Activated effector memory CD4-positive, alpha-beta T cell treated with anti-CD3 and anti-CD28 coated beads, Interleukin-2, amount 50 U/mL, for 16 hours (primary cell): ENCODE measurements around the gene BICD1.

Experiments
- DNase-seq: peaks from one replicate; pipeline ENCODE4 v3.0.0-alpha.2; 2020

BICD1 gene

DNA sequence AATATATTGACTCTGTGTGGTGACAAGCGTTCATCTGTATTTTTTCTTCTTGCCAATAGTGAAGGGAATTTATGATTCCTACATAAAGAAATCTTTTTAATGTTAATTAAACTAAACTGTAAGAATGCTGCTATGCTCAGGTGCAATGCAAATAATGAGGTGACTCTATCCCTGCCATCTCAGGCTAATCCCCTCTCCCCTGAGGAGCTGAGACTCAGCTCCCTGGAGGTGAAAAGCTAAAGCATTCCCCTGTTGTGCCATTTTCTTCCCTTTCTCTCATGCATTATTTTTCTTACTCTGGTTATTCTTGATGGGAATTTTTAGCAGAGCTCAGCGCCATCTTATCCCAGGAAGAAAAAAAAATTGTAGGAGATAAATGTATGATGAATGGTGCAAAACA, 178.8 kb downstream of the BICD1 start:
- DNase-seq: no peak

DNA sequence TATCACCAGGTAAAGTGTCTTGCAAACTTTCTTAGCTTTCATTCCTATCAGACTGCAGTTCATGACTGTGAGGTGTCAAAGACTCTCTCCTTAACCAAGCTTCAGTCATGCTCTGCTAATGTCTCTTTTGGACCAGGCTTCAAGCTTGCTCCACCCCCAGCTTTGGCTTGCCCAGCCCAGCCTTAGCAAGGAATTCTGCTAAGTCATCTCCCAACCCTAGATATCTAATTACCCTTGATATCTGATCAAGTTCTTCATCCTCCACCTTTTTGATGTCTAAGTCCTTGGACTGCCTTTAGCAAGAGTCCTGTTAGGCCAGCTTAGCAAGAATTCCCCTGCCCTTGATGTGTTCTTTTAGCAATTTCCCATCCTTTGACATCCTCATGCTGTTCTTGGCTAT, 183.8 kb downstream of the BICD1 start:
- DNase-seq: no peak

DNA sequence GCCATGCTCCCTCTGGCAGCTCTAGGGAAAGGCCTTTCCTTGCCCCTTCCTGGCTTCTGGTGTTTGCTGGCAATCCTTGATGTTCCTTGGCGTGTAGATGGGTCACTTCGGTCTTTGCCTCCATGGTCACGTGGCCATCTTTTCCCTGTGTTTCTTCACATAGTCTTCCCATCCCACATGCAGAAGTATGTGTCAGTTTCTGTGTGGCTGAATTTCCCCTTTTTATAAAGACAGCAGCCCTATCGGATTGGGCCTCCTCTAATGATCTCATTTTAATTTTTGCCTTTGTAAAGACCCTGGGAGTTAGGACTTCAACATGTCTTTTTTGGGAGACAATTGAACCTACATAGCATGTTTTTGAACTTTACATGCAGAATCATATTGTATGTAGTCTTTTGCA, 185.5 kb downstream of the BICD1 start:
- DNase-seq: no peak

DNA sequence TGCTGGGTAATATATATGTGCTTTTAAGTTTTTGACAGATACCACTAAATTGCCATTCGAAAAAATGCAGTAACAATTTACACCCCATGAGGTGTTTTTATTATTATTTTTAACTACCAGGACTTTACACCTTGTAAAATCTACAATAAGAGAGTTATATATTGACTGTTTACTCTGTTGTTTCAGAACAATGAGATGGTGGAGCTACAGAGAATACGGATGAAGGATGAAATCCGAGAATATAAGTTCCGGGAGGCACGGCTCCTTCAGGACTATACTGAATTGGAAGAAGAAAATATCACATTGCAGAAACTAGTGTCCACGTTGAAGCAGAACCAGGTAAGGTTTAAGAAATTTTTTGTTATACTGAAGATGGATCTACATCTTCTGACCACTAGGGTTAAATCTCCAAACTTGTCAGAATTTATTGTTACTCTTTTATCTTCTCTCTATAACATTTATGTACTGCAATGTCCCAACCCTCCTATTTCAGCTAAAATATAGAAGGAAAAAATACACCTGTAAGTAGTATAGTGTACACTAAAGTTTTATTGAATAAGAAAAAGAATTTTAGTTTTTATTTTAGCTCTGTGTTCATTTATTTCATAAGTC, 187.3 kb downstream of the BICD1 start:
- DNase-seq: no peak

DNA sequence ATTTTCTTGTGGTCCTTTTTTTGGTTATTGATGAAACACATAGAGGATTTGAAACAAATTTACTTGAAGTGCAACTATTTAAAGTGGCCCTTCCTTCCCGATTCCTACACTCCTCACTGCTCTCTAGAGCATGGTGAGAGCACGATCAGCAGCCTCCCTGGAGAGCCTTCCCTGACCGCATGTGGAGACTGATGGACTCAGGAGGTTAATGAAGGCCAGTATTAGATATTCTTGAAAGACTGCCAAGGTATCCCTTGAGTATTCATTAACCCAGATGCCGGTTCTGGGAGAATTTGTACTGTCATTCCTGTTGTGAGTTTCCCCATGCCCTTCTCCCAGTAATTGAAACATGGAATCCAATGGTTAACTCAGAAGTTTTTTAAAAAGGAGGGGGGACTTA, 189.9 kb downstream of the BICD1 start:
- DNase-seq: no peak

DNA sequence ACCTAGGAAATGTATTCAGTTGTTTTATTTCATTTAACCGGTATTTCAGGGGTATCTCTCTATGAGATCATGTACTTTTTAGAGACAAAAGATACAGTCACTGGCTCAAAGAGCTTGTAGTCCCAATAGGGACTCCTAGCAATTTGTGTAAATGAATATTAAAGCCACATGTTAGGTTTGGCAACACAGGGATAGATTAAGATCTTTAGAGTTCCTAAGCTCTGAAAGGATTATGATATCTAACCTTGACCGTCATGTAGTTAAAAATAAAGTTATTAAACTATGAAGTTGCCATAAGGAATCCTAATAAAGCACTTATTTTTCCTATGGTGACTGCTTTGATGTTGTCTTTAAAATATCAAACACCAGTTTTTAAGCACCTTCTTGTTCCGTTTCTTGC, 192.3 kb downstream of the BICD1 start:
- DNase-seq: no peak

DNA sequence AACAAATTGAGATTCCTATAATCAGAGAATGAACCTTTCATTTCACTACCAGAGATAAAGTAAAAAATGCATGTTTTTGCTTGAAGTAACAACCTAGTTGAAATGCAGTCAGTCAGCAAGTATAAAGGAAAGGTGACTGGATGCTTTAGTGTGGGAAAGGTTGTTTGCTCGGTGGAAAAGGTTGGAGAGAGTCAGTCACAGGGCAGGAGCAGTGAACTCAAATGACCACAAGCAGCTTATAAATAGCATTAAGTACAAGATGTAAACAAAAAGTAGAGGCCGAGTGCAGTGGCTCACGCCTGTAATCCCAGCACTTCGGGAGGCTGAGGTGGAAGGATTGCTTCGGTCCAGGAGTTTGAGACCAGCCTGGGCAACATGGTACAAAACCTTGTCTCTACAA, 194.6 kb downstream of the BICD1 start:
- no peak for DNase-seq

DNA sequence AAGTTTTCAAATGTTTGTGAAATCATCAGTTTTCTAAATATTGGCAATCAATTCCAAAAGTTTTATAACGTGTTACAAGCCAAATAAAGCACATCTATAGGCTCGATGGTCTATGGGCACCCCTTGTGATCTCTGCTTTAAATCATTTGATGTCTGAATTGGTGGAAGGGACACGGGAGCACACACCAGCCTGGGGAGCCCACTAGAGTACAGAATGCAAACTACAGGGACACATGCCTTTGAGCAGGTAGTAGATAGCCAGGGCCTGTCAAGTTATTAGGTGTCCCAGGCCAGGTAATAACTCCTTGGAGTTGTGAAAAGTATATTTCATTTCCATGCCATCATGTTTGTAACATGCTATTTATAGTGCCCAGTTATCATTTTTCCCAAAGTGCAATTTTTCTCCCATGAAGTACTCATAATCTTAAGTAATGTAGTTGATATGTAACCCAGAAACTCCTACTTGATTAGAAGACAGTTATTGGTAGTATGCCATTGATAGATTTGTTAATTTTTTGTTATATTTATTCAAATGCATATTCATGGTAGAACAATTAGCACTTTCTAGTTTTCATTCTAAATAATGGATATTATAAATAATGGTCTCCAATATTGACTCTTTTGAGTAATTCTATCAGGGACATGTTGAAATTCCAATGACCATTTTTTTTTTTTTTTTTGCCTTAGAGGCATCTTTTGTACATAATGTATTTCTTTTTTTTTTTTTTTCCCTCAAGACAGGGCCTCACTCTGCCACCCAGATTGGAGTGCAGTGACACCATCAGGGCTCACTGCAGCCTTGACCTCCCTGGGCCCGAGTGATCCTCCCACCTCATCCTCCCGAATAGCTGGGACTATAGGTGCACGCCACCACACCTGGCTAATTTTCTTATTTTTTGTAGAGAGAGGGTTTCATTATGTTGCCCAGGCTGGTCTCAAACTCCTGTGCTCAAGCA, 195.8 kb downstream of the BICD1 start:
- no peak for DNase-seq

DNA sequence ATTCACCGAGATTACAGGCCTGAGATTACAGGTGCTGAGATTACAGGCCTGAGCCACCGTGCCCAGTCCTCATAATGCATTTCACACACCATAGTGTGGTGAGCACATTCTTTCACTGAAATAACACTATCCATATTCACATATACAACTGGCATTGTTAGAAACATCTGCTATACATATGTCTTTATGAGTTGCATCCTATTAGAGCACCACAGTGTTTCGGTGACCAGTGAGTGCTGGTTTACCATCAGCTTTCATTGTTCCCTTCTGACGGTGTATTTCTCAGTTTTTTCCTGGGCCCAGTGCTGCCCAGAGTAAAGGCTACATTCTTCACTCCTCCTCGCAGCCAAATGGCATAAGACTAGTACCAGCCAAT, 196.5 kb downstream of the BICD1 start:
- no peak for DNase-seq

DNA sequence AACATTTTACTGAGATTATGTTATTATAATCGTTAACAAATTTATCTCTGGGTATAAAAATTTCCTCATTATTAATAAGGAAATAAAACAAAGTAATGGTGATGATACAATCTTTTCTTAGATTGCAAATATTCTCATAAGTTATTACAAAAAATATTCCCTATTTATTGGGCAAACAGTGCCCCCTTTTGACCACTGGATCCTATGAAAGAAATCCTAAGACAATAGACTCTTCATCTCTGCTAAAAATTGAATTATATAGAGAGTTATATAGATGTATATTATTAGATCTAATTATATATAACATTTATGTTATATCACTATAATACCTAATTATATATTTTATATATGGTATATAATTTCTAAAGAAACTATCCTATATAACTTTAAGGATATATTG, 198.5 kb downstream of the BICD1 start:
- DNase-seq: no peak

DNA sequence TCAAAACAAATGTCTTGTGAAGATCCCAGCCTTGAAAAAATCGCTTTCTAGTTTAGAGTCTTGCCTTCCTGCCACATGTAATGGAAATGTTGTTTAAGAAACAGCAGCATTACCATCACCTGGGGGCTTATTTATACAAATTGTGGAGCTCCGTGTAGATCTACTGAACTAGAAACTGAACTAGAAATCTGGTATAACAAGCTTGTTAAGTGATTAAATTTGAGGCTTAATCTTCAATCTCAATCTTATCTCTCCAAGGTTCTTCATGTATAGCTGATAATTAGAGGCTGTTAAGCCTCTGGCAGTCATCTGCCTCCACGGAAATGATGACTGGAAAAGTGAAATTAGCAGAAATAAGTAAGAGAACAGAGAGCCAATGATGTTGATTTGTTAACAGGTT, 200.7 kb downstream of the BICD1 start:
- no peak for DNase-seq

DNA sequence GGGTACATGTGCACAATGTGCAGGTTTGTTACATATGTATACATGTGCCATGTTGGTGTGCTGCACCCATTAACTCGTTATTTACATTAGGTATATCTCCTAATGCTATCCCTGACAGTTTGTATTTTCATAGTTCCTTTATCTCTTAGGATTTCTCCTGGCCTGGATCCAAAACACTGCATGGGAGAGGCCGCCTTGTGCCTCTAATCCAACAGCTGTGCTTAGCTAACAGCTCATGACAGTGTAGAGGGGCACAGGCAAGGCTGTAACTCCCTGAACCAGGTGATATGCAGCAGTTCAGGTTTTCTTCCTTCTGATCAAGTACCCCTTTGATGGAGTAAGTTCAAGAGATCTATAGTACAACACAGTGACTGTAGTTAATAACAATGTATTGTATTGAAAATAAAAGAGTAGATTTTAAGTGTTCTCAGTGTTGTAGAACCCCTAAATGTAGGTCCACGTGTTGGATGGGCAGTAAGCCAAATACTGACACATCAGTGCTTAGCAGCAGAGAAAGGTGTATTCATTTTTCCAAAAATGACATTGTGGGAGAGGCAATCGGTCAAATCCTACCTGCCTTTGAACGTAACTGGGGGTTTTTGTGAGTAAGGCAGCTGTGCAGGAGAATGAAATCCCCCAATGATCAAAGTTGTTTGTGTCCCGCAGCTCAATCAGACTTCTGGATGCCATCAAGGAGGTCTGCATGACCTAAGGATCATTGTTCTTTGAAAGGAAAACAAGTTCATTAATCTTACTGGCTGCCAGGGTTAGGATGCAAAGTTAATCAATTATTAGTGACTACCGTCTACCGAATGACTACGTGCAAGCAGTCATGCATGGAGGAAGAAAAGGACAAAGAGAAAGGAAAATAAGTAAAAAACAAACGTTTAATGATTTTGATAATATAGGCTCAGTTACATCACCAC, 203.4 kb downstream of the BICD1 start:
- no peak for DNase-seq

DNA sequence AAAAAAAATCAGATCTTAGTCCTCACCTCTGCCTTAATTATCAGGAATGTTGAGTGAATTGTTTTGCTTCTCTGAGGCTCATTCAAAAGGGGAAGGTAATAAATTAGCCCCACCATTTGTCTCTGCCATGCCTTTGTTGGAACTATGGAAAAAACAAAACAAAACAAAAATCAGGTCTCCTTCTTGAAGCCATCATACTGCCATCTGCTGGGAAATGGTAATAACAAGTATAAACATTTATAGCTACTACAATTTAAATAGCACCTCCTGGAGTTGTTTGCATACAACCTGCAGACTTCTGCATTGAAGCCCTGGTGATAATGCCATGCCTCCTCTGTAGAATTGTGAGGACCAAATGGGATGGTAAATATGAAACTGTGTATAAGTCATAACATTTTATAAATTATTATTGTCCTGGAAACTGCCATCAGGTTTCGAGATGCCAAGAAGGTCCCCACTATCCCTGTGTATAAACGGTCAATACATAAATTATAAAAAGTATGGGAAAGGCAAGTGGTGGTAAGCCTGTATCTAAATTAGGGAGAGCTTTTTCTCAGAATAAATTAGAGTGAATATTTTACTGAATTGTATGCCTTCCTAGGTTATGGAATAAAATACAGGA, 205.5 kb downstream of the BICD1 start:
- no peak for DNase-seq

DNA sequence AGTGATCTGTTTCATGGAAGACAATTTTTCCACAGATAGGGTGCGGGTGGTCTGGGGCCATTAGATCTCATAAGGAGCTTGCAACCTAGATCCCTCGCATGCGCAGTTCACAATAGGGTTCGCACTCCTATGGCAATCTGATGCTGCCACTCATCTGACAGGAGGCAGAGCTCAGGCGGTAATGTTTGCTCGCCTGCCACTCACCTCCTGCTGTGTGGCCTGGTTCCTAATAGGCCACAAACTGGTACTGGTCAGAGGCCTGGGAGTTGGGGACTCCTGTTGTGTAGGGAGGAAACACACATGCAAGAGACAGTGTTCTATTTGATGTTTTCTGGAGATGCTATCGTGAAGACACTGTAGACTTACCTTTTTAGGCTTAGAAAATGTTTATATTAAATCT, 215.7 kb downstream of the BICD1 start:
- DNase-seq: no peak

DNA sequence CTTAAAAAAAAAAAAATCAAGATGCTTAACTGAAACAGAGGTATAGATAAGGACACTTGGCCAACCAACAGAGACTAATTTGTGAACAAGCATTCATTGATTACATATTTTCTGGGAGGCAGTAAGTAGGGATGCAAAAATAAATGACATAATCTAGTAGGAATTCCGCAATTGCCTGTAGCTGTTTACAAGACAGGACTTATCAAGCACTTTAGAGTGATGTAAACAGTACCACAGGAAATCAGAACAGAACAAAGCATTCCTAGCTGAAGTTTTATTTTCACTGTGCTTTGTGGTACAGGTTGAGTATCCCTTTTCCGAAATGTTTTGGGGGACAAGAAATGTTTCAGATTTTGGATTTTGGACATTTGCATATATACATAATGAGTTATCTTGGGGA, 224.5 kb downstream of the BICD1 start:
- no peak for DNase-seq

DNA sequence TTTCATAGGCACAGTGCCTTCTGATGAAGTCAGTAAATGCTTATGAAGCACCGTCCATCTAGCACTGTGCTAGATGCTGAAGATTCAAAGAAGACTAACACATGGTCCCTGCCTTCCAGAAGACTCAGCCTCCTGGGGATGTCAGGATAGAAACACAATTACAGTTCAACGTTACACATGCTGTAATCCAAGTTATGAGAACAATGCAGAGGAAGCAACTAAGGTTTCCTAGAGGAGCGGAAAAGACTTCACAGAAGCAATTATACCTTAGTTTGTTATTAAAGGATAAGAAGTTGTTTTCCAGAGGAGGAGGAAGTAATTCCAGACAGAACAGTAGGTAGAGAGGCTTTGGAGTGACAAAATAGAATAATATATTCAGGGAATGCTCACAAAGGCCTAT, 225.8 kb downstream of the BICD1 start:
- DNase-seq: no peak

DNA sequence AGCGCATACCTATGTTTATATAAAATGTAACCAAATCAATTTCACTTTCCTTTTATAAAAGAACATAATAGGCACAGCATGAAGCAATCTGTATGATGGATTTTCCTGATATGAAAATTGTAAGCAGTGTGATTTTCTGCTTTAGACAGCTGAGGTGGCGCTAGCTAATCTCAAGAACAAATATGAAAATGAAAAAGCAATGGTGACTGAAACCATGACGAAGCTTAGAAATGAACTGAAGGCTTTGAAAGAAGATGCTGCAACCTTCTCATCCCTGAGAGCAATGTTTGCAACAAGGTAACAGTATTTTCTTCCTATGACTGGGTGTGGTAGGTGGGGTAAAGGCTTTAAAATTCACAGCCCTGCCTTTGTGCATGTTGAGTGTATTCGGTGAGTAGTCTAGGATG, 227.7 kb downstream of the BICD1 start:
- DNase-seq: no peak

DNA sequence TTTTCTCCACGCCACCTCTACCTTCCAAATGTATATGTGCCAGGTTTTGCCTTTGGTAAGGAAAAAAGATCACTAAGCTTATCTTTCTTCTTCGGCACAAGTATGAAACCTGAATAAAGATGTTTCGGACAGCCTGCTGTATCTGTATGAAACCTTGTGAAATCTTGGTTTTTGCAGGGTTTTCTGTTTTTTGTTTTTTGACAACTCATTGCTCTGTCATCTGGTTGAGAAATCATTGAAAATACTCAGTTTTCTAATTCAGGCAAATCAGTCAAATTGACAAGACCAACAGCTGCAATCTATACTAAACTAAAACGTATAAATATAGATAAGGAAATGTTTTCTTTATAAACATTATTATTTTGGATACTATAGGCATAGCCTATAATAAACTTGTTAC, 229.6 kb downstream of the BICD1 start:
- no peak for DNase-seq

DNA sequence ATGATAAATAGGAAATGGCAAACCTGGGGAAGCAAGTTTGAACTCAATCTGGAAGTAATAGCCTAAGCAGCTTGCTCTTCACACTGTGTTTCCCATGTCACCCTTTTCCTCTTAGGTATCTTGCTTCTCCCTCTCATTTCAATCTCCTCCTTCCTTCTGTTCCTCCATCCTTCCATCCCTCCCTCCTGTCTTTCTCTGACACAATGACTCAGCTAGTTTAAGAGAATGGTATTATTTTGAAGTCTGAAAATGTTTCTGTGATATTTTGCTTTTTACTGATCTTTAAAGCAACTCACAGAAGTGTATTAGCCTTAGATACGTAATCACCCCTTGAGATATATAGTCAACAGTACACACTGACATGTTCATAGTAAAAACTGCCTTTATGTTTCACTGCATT, 236.8 kb downstream of the BICD1 start:
- no peak for DNase-seq

DNA sequence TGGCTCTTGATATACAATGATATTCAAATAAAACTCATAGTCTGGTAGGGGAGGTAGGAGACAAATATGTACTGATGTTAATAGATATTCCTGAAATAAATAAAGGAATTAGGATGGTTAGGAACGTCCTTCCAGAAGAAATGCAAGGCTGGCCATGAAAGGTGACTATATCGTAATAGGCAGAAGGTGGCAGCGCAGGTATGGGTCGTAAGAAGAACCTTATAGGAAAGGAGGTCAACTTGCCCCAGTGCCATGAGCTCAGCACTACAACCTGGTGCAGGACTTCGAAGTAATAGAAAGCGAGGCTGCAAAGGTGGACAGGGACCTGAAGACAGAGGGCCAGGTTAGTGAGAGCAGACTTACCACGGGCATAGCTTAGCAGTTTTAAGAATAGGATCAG, 237.4 kb downstream of the BICD1 start:
- DNase-seq: no peak

DNA sequence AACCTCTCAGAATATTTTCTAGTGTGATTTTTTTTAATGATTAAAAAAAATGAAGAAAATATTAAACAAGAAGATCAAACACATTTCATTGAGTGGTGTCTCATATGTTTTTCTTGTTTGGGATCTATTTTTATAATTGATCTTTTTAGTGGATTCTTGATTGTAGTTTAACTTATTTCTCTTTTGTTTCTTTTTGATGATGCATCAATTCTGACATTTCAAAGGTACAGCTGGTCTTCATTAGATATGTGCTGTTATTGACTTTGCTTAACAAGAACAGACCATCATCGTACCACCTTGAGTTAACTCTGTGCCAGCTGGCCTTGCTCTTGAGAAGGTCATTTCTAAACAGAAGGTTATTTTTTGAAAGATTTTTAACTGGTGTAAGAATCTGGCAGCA, 246.9 kb downstream of the BICD1 start:
- no peak for DNase-seq

DNA sequence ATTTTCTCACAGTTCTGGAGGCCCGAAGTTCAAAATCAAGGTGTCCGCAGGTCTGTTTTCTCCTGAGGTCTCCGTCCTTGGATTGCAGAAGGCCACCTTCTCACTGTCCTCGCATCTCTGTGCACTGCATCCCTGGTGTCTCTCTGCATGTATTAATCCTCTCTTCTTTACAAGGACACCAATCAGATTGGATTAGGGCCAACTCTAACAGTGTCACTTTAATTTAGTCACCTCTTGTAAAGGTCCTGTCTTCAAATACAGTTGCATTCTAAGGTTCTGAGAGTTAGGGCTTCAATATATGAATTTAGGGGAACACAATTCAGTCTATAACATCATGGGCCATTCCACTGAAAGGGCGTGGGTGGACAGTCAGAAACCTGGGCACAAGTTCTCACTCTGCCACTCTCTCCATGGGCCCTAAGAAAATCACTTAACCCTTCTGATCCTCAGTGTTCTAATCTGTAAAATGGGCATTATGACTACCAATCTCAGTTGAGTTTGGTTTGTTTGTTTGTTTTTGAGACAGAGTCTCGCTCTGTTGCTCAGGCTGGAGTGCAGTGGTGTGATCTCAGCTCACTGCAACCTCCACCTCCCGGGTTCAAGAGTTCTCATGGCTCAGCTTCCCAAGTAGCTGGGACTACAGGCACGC, 251.1 kb downstream of the BICD1 start:
- DNase-seq: no peak

DNA sequence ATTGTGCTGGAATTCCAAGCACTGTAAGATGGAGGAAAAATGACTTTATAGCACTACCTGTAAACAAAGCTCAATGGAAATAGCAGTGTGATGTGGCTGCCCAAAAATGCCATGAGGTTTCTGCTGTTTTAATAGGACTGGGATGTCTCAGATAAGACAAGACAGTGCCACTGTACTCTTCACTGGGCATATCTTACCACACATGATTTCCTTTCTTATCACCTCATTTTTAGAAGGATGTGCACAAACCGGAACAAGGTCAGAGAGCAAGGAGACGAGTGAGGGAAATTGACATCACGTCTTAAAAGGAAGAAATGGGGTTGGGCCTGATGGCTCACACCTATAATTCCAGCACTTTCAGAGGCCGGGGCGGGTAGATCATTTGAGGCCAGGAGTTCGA, 254.3 kb downstream of the BICD1 start:
- DNase-seq: no peak
